HG03039 (cell line): ENCODE results near the gene RBFA.
"Not testable (repeated sequence)": the region's sequence is repeated elsewhere in the genome, so short reads cannot be mapped to it uniquely, and the experiment has no call there.

Experiments used
- ATAC-seq: cut with Tn5 transposase; IDR thresholded peaks from one replicate; pipeline ENCODE4 v1.9.1; 2021; ENCODE audit warnings: mild to moderate bottlenecking, moderate library complexity; ENCODE audit not compliant: unreplicated experiment

Gene RBFA

GRCh38 chr18:80034068-80034851, at the start of gene RBFA:
Gene RBFA (plus strand): TSS chr18:80034434. CDS start chr18:80034496, 62 bp downstream.
- peak; percentile 71 for ATAC-seq

- no peak for ATAC-seq
Measured at GRCh38 chr18:79985172-79985571, 49.1 kb upstream of the RBFA start.

GRCh38 chr18:79986726-79987125, 47.5 kb upstream of the RBFA start:
- no peak for ATAC-seq

- ATAC-seq: no peak
Measured at GRCh38 chr18:79987566-79987965, 46.7 kb upstream of the RBFA start.

GRCh38 chr18:79988071-79988450, 46.2 kb upstream of the RBFA start:
- peak; percentile 50 for ATAC-seq

GRCh38 chr18:79988451-79989194, 45.6 kb upstream of the RBFA start, which contains the start of gene TXNL4A:
Gene TXNL4A (minus strand): TSS chr18:79988563. CDS start chr18:79988392, 171 bp downstream.
- peak; percentile 98 for ATAC-seq

GRCh38 chr18:79989195-79989497, 45.1 kb upstream of the RBFA start:
- no peak for ATAC-seq

GRCh38 chr18:79991494-79991893, 42.7 kb upstream of the RBFA start:
- ATAC-seq: no peak

- ATAC-seq: not testable (repeated sequence)
Measured at GRCh38 chr18:79999701-80000100, 34.5 kb upstream of the RBFA start.

- ATAC-seq: no peak
Measured at GRCh38 chr18:80000877-80001276, 33.4 kb upstream of the RBFA start.

- ATAC-seq: no peak
Measured at GRCh38 chr18:80002468-80002867, 31.8 kb upstream of the RBFA start.

GRCh38 chr18:80004600-80005342, 29.5 kb upstream of the RBFA start:
- ATAC-seq: no peak

GRCh38 chr18:80006724-80007123, 27.5 kb upstream of the RBFA start:
- no peak for ATAC-seq

GRCh38 chr18:80009661-80010550, 24.3 kb upstream of the RBFA start:
- no peak for ATAC-seq

- no peak for ATAC-seq
Measured at GRCh38 chr18:80010551-80010906, 23.7 kb upstream of the RBFA start.

- ATAC-seq: not testable (repeated sequence)
Measured at GRCh38 chr18:80011496-80012137, 22.6 kb upstream of the RBFA start.

- ATAC-seq: no peak
Measured at GRCh38 chr18:80012714-80013113, 21.5 kb upstream of the RBFA start.

- ATAC-seq: no peak
Measured at GRCh38 chr18:80022613-80023012, 11.6 kb upstream of the RBFA start.

- ATAC-seq: no peak
Measured at GRCh38 chr18:80023173-80023572, 11.1 kb upstream of the RBFA start.

- no peak for ATAC-seq
Measured at GRCh38 chr18:80026363-80026762, 7.9 kb upstream of the RBFA start.
